H1 (cell line): ENCODE results near the gene ASB1. TPM values are rescaled to one million over a fixed set of nuclear protein-coding genes. Genes with fewer than 3 reads are reported as not detected.

Experiments
- CTCF ChIA-PET: fragments of 300-600 bp; sonication (Branson Sonifier 250); formaldehyde crosslinking; loops from one replicate; lab custom pipeline; 2021; ENCODE audit not compliant: partially characterized antibody; lab: Charles Lee
- POLR2A ChIA-PET: fragments of 300-600 bp; sonication (Branson Sonifier 250); formaldehyde crosslinking; loops from one replicate; lab custom pipeline; 2021; ENCODE audit warnings: inconsistent platforms; ENCODE audit not compliant: partially characterized antibody; lab: Charles Lee
- DNase-seq, 2 experiments: peaks; one replicate each; pipeline versions ENCODE4 v3.0.0 to v3.0.0-alpha.2; 2010 to 2022; ENCODE audit warnings: low spot score in 2 of 2, low read depth in 1 of 2, mixed read lengths in 1 of 2
- FAIRE-seq: peaks from 2 replicates; lab custom pipeline; 2011; peaks lifted over from hg19 to GRCh38; lab: Jason Lieb, UNC
- H2AFZ ChIP-seq: 2 replicates; pipeline ENCODE4 v1.8.1; 2012; ENCODE audit warnings: low read length, inconsistent platforms
- H2AK5ac ChIP-seq: 2 replicates; pipeline ENCODE4 v1.6.1; 2013; ENCODE audit warnings: low read depth, low read length
- H2BK120ac ChIP-seq: replicated peaks from 2 replicates; pipeline ENCODE3; 2013; ENCODE audit warnings: low read depth, low read length, inconsistent platforms
- H2BK12ac ChIP-seq: 2 replicates; pipeline ENCODE4 v1.6.1; 2013; ENCODE audit warnings: low read depth, low read length
- H2BK15ac ChIP-seq: 2 replicates; pipeline ENCODE4 v1.6.1; 2013; ENCODE audit warnings: low read length
- H2BK20ac ChIP-seq: 2 replicates; pipeline ENCODE4 v1.6.1; 2013; ENCODE audit warnings: low read length
- H2BK5ac ChIP-seq: 2 replicates; pipeline ENCODE4 v1.6.1; 2013; ENCODE audit warnings: low read depth, low read length
- H3K14ac ChIP-seq: 2 replicates; pipeline ENCODE4 v1.6.1; 2013; ENCODE audit warnings: inconsistent platforms; ENCODE audit not compliant: insufficient read length
- H3K18ac ChIP-seq: 2 replicates; pipeline ENCODE4 v1.6.1; 2013; ENCODE audit warnings: low read length; ENCODE audit errors: extremely low read depth
- H3K23ac ChIP-seq: 2 replicates; pipeline ENCODE4 v1.6.1; 2013; ENCODE audit warnings: inconsistent platforms; ENCODE audit not compliant: insufficient read length
- H3K23me2 ChIP-seq: 2 replicates; pipeline ENCODE4 v1.6.1; 2013; ENCODE audit warnings: low read depth, low read length
- H3K27ac ChIP-seq: 2 replicates; pipeline ENCODE4 v1.6.1; 2011; ENCODE audit warnings: low read depth, low read length, inconsistent platforms
- H3K27me3 ChIP-seq, 4 experiments: replicated peaks in 1 of 4; 1 replicate in 1 of 4; 2 replicates in 3 of 4; pipeline versions ENCODE4 v1.6.1 to v1.8.1; 2011 to 2013; ENCODE audit warnings: low read length in 3 of 4, mild to moderate bottlenecking in 3 of 4, inconsistent platforms in 2 of 4, mixed read lengths in 2 of 4, moderate library complexity in 1 of 4; ENCODE audit not compliant: control insufficient read depth in 3 of 4, insufficient read depth in 3 of 4; ENCODE audit errors: extremely low read depth in 1 of 4
- H3K36me3 ChIP-seq, 4 experiments: 2 replicates each; pipeline versions ENCODE4 v1.6.1 to v1.8.1; 2011 to 2013; ENCODE audit warnings: mild to moderate bottlenecking in 4 of 4, low read length in 3 of 4, moderate library complexity in 2 of 4, control low read depth in 1 of 4, inconsistent platforms in 1 of 4; ENCODE audit not compliant: insufficient read depth in 4 of 4, control insufficient read depth in 2 of 4
- H3K4ac ChIP-seq: replicated peaks from 2 replicates; pipeline ENCODE3; 2013; ENCODE audit warnings: low read length, low read depth, mixed read lengths, inconsistent platforms; ENCODE audit not compliant: insufficient read length
- H3K4me1 ChIP-seq, 4 experiments: replicated peaks in 1 of 4; 1 replicate in 1 of 4; 2 replicates in 3 of 4; pipeline versions ENCODE4 v1.6.1 to v1.8.1; 2011 to 2013; ENCODE audit warnings: low read length in 3 of 4, inconsistent platforms in 2 of 4, mixed read lengths in 1 of 4; ENCODE audit not compliant: insufficient read depth in 4 of 4, control insufficient read depth in 3 of 4
- H3K4me2 ChIP-seq, 2 experiments: 2 replicates each; pipeline versions ENCODE4 v1.6.1 to v1.8.1; 2011 to 2013; ENCODE audit warnings: low read depth in 2 of 2, low read length in 2 of 2, control low read depth in 1 of 2, inconsistent platforms in 1 of 2, mild to moderate bottlenecking in 1 of 2; ENCODE audit not compliant: insufficient read depth in 1 of 2
- H3K4me3 ChIP-seq, 4 experiments: fragments of 200-600, 300-600 bp in 1 of 4; sonication (generic), shearing (Covaris generic), sonication (Bioruptor Twin) in 1 of 4; 2 replicates each; pipeline versions ENCODE4 v1.5.1 to v1.8.1; 2011 to 2016; ENCODE audit warnings: low read length in 4 of 4, low read depth in 3 of 4, control low read depth in 2 of 4, inconsistent platforms in 2 of 4, mild to moderate bottlenecking in 2 of 4, mixed read lengths in 1 of 4, moderate library complexity in 1 of 4; ENCODE audit not compliant: insufficient read depth in 2 of 4; ENCODE audit errors: extremely low read depth in 1 of 4
- H3K56ac ChIP-seq: replicated peaks from 2 replicates; pipeline ENCODE3; 2013; ENCODE audit warnings: low read depth, mild to moderate bottlenecking, mixed read lengths, low read length, inconsistent platforms; ENCODE audit not compliant: insufficient read length
- H3K79me1 ChIP-seq: 2 replicates; pipeline ENCODE4 v1.6.1; 2013; ENCODE audit warnings: low read depth, low read length, control low read depth
- H3K79me2 ChIP-seq, 2 experiments: 2 replicates each; pipeline versions ENCODE4 v1.6.1 to v1.8.1; 2012 to 2013; ENCODE audit warnings: low read length in 2 of 2, mild to moderate bottlenecking in 2 of 2, inconsistent platforms in 1 of 2; ENCODE audit not compliant: insufficient read depth in 2 of 2, control insufficient read depth in 1 of 2
- H3K9ac ChIP-seq, 4 experiments: replicated peaks in 1 of 4; 1 replicate in 1 of 4; 2 replicates in 3 of 4; pipeline versions ENCODE4 v1.6.1 to v1.8.1; 2011 to 2013; ENCODE audit warnings: low read depth in 3 of 4, low read length in 3 of 4, control low read depth in 2 of 4, mild to moderate bottlenecking in 2 of 4, moderate library complexity in 2 of 4, inconsistent platforms in 1 of 4; ENCODE audit errors: extremely low read depth in 1 of 4
- H3K9me3 ChIP-seq, 2 experiments: 2 replicates each; pipeline versions ENCODE4 v1.6.1 to v1.8.1; 2012 to 2013; ENCODE audit warnings: mild to moderate bottlenecking in 2 of 2, moderate library complexity in 2 of 2, control low read depth in 1 of 2, inconsistent platforms in 1 of 2, low read depth in 1 of 2, low read length in 1 of 2, mixed read lengths in 1 of 2; ENCODE audit not compliant: insufficient read depth in 2 of 2
- H4K20me1 ChIP-seq, 2 experiments: replicated peaks in 1 of 2; 2 replicates each; pipeline versions ENCODE3 to v1.8.1; 2011 to 2013; ENCODE audit warnings: inconsistent platforms in 2 of 2, low read length in 2 of 2, mild to moderate bottlenecking in 1 of 2; ENCODE audit not compliant: insufficient read depth in 2 of 2, control insufficient read depth in 1 of 2
- H4K5ac ChIP-seq: 2 replicates; pipeline ENCODE4 v1.6.1; 2013; ENCODE audit warnings: low read length, low read depth, mixed read lengths, inconsistent platforms; ENCODE audit not compliant: insufficient read length
- H4K8ac ChIP-seq: 2 replicates; pipeline ENCODE4 v1.8.0; 2013; ENCODE audit warnings: mild to moderate bottlenecking, moderate library complexity, low read length, inconsistent platforms; ENCODE audit not compliant: insufficient read depth; ENCODE audit errors: extremely low read depth
- H4K91ac ChIP-seq: replicated peaks from 2 replicates; pipeline ENCODE3; 2013; ENCODE audit warnings: low read length, mixed read lengths, inconsistent platforms; ENCODE audit not compliant: insufficient read length
- ASH2L ChIP-seq: fragments of 200-600, 300-600 bp; sonication (generic); IDR thresholded peaks from one replicate; pipeline ENCODE4 v1.7.1; 2017; ENCODE audit warnings: low read length
- CREB1 ChIP-seq: IDR thresholded peaks from 2 replicates; pipeline ENCODE4 v1.6.1; 2012; ENCODE audit warnings: inconsistent platforms
- FOSL1 ChIP-seq: IDR thresholded peaks from 2 replicates; pipeline ENCODE4 v1.6.1; 2011; ENCODE audit warnings: mild to moderate bottlenecking, low read depth, low read length, moderate library complexity; ENCODE audit not compliant: insufficient read depth
- HDAC6 ChIP-seq: IDR thresholded peaks from one replicate; pipeline ENCODE4 v1.7.1; 2012; ENCODE audit warnings: low read depth, mild to moderate bottlenecking, inconsistent platforms, low read length, moderate library complexity
- NRF1 ChIP-seq: IDR thresholded peaks from 2 replicates; pipeline ENCODE4 v1.6.1; 2011; ENCODE audit warnings: mild to moderate bottlenecking, low read depth, low read length, improper control_type of control experiment
- POLR2A ChIP-seq, 2 experiments: IDR thresholded peaks; 1 replicate in 1 of 2; 2 replicates in 1 of 2; pipeline ENCODE4 v1.6.1; 2011; ENCODE audit warnings: low read depth in 2 of 2, low read length in 2 of 2, mild to moderate bottlenecking in 2 of 2; ENCODE audit errors: control extremely low read depth in 1 of 2
- SUZ12 ChIP-seq: fragments of 200-600 bp; sonication (generic); IDR thresholded peaks from 2 replicates; pipeline ENCODE4 v1.6.1; 2012; ENCODE audit warnings: mild to moderate bottlenecking, inconsistent platforms, low read length, moderate library complexity, mixed read lengths
- TAF7 ChIP-seq: optimal IDR thresholded peaks from 2 replicates; pipeline ENCODE3; 2011; ENCODE audit warnings: low read depth, mild to moderate bottlenecking, inconsistent platforms, low read length, moderate library complexity, borderline replicate concordance
- WGBS, 2 experiments: shearing (Covaris generic) in 1 of 2; methylation state at CpG; one replicate each; pipeline versions ENCODE4 v1.1.6 to v1.1.7; 2013 to 2015; ENCODE audit warnings: low lambda C conversion rate in 2 of 2, mixed read lengths in 2 of 2, inconsistent platforms in 1 of 2, low coverage in 1 of 2, missing lambda C conversion rate in 1 of 2; ENCODE audit not compliant: insufficient replicate concordance in 2 of 2, insufficient coverage in 1 of 2, insufficient read length in 1 of 2; ENCODE audit errors: extremely low coverage in 1 of 2, missing lambda C conversion rate in 1 of 2; 5-methylcytosine and 5-hydroxymethylcytosine counted together
- polyA plus RNA-seq, 7 experiments: library from polyadenylated mRNA; depleted of rRNA in 3 of 7; stranded (reverse) in 5 of 7; unstranded in 2 of 7; fragments of >200 nt in 5 of 7; fragments of 200-250 nt in 2 of 7; gene quantifications; 1 replicate in 5 of 7; 2 replicates in 1 of 7; 4 replicates in 1 of 7; pipeline versions ENCODE4 v1.2.1 to v1.2.3, GENCODE V29; 2011 to 2013; ENCODE audit warnings: missing spikeins in 2 of 7, mixed read lengths in 2 of 7
- total RNA-seq: library from RNA; stranded (reverse); fragmentation: NEBNext Ultra II Directional; extraction: Animal tissue kit (Norgen Biotek cat#: 25700); gene quantifications from 2 replicates; pipeline ENCODE4 v1.2.1, GENCODE V29; 2021

ASB1 gene
- total and polyA plus RNA-seq, 2 of the 8 experiments (the other 6 are each of a cell fraction or from before 2014, with no cell fraction given), result 24.1 to 36.0 TPM

DNA sequence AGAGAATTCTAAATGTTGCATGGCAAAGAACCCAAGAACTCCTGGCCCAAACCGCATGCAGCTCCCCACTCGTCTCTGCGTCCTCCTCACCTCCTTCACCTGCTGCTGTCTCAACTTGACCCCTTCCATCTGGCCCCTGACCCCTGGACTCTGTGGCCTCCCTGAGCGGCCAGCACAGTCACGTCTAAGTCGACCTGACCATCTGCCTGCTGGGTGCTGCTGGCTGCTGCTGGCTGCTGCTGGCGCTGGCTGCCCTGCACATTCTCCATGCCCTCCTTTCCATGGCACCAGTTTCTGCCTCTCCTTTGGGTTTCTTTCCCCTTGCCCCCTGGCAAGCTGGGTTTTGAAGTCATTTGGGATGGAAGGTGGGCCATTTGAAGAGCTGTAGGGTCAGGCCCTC is 30.1 kb upstream of the ASB1 start:
- no peak overlapping the region for H2BK15ac ChIP-seq
- no peaks in the 10 kb centered on the region for H3K79me2 ChIP-seq
- H3K23ac ChIP-seq, result no peak overlapping the region
- no peak overlapping the region for H3K4me3 ChIP-seq
- H2AK5ac ChIP-seq, result no peak overlapping the region
- no peak for DNase-seq
- H3K79me1 ChIP-seq, result no peaks in the 10 kb centered on the region
- H2BK120ac ChIP-seq, result no peak overlapping the region
- H4K8ac ChIP-seq, result no peak overlapping the region
- no peak for FAIRE-seq
- H3K27ac ChIP-seq, result no peak overlapping the region
- H3K18ac ChIP-seq, result no peak overlapping the region
- no peak overlapping the region for H3K9ac ChIP-seq
- no peak overlapping the region for H4K5ac ChIP-seq
- no peak overlapping the region for H3K4me2 ChIP-seq
- no peak overlapping the region for H3K56ac ChIP-seq
- ChIA-PET POLR2A (interaction anchor here (0.6 to 1.4 kb wide), 2 partner anchors 25 to 31 kb away, joined by 3 to 4 read pairs; no protein-coding TSS in a partner anchor), CTCF (interaction anchor here (0.6 to 1.7 kb wide), 5 partner anchors 9 to 1486 kb away, joined by 3 to 5 read pairs (median 4); no protein-coding TSS in a partner anchor)
- no peaks in the 10 kb centered on the region for H3K23me2 ChIP-seq
- H2BK5ac ChIP-seq, result no peak overlapping the region
- H4K91ac ChIP-seq, result no peak overlapping the region
- peaks cover 0 to 8% (median 0%) of the 10 kb centered on the region in 4 experiments; a peak in 2 of 7 replicates for H3K4me1 ChIP-seq
- no peaks in the 10 kb centered on the region for H3K9me3 ChIP-seq
- no peak overlapping the region for H3K14ac ChIP-seq
- H2BK12ac ChIP-seq, result no peak overlapping the region
- H3K4ac ChIP-seq, result no peak overlapping the region
- no peaks in the 10 kb centered on the region for H3K27me3 ChIP-seq
- no peak overlapping the region for H2BK20ac ChIP-seq
- no peaks in the 10 kb centered on the region for H4K20me1 ChIP-seq
- whole genome bisulfite sequencing, 2 experiments, result 82% methylated on average over 7 of the region's 7 CpGs; no CpG with 5 or more reads in 1 of the 2 experiments
- H2AFZ ChIP-seq, result no peak overlapping the region
- no peaks in the 10 kb centered on the region for H3K36me3 ChIP-seq
- no peak for TF ChIP-seq ASH2L
- TF ChIP-seq FOSL1, result no peak
- no peak for TF ChIP-seq POLR2A (IDR thresholded peaks at IDR 0.05; ENCODE audit: control extremely low read depth in 1 of 2, low read depth in 2 of 2, low read length in 2 of 2)
- TF ChIP-seq HDAC6, result no peak
- TF ChIP-seq TAF7, result no peak
- TF ChIP-seq CREB1, result no peak
- TF ChIP-seq NRF1, result no peak
- TF ChIP-seq SUZ12, result no peak
